Measurements from ENCODE around the gene AKNA. TPM values are rescaled to one million over a fixed set of nuclear protein-coding genes. Genes with fewer than 3 reads are reported as not detected.

AKNA gene
- total RNA-seq, 1 experiment from 2014 or later, result 14.4 TPM

DNA sequence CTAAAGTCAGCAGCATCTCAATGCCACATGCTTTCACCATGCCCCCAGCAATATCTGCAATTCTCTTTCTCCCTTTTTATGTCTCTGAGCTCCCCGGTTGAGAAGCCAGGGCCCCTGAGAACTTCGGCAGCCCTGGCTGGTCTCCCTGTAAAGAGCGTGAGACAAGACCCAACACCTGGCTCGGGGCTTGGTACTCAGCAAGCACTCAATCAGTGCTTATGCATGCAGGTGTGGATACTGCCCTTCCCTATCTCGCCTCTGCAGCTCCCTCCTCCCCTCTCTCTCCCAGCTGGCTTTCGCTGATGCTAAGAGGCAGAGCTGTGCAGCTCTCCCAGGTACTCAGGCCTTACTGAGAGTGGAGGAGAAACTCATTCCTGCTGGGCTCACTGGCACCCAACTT is 41.7 kb upstream of the AKNA start:
- BruUV-seq (replicated peaks), result no TSS peak
- no peak overlapping the region for H3K4me3 ChIP-seq
- H3K27me3 ChIP-seq (ENCODE audit: insufficient read depth, low read depth), result no peaks in the 10 kb centered on the region
- DNase-seq, result no peak
- no peaks in the 10 kb centered on the region for H3K36me3 ChIP-seq (ENCODE audit: low read depth)
- no peaks in the 10 kb centered on the region for H3K4me1 ChIP-seq (replicated peaks; ENCODE audit: insufficient read depth)
- H3K27ac ChIP-seq, result no peak overlapping the region
- H2AFZ ChIP-seq, result no peak overlapping the region
- ChIA-PET CTCF (no interaction called here), POLR2A (ENCODE audit: unreplicated experiment) (no interaction called here)
- H3K9me2 ChIP-seq (ENCODE audit: insufficient read depth), result no peaks in the 10 kb centered on the region
- H3K79me2 ChIP-seq (ENCODE audit: low read depth), result no peaks in the 10 kb centered on the region
- H3K9me3 ChIP-seq (ENCODE audit: insufficient read depth, low read depth), result no peaks in the 10 kb centered on the region
- intact Hi-C loops (cut with micrococcal nuclease; ENCODE audit: unreplicated experiment), result no loop called here
- H4K20me1 ChIP-seq (ENCODE audit: insufficient read depth), result 0 out of 2 replicates have a peak, but pooled peaks cover 3% of the 10 kb centered on the region
- no peak for TF ChIP-seq EZH2 (IDR thresholded peaks at IDR 0.05; ENCODE audit: low read depth)
- TF ChIP-seq, protein P1, sequence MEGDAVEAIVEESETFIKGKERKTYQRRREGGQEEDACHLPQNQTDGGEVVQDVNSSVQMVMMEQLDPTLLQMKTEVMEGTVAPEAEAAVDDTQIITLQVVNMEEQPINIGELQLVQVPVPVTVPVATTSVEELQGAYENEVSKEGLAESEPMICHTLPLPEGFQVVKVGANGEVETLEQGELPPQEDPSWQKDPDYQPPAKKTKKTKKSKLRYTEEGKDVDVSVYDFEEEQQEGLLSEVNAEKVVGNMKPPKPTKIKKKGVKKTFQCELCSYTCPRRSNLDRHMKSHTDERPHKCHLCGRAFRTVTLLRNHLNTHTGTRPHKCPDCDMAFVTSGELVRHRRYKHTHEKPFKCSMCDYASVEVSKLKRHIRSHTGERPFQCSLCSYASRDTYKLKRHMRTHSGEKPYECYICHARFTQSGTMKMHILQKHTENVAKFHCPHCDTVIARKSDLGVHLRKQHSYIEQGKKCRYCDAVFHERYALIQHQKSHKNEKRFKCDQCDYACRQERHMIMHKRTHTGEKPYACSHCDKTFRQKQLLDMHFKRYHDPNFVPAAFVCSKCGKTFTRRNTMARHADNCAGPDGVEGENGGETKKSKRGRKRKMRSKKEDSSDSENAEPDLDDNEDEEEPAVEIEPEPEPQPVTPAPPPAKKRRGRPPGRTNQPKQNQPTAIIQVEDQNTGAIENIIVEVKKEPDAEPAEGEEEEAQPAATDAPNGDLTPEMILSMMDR (conservative IDR thresholded peaks at IDR 0.05), result no peak
- H3F3A ChIP-seq (ENCODE audit: insufficient read depth, low read depth), result no peaks in the 10 kb centered on the region
- H3K4me2 ChIP-seq, result no peak overlapping the region

DNA sequence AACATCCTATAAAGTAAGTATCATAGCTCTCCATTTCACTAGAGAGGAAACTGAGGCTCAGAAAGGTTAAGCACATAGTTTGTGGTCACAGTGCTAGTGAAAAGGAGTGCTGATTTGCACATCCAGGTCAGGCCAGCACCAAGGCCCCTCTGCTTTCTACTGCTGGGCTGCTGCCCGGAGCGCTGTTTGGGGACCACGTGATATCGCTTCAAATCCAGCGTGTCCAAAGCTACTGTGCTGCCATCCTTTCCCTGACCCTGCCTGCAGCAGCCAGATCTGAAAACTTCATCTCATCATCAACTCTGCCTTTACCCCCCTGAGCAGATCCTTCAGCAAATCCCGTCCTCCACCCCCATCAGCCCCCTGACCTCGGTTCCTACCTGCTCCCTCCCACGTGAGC is 40.7 kb upstream of the AKNA start:
- Histone ChIP-seq H3K9me3 (ENCODE audit: insufficient read depth, low read depth) (no peaks in the 10 kb centered on the region), H3K27ac (no peak overlapping the region), H3K4me3 (no peak overlapping the region), H3F3A (ENCODE audit: insufficient read depth, low read depth) (no peaks in the 10 kb centered on the region), H3K4me1 (replicated peaks; ENCODE audit: insufficient read depth) (no peaks in the 10 kb centered on the region), H3K4me2 (no peak overlapping the region), H3K9me2 (ENCODE audit: insufficient read depth) (no peaks in the 10 kb centered on the region), H3K27me3 (ENCODE audit: insufficient read depth, low read depth) (no peaks in the 10 kb centered on the region), H4K20me1 (ENCODE audit: insufficient read depth) (0 out of 2 replicates have a peak, but pooled peaks cover 3% of the 10 kb centered on the region), H3K36me3 (ENCODE audit: low read depth) (no peaks in the 10 kb centered on the region), H3K79me2 (ENCODE audit: low read depth) (no peaks in the 10 kb centered on the region), H2AFZ (no peak overlapping the region)
- no TSS peak for BruUV-seq (replicated peaks)
- intact Hi-C loops (cut with micrococcal nuclease; ENCODE audit: unreplicated experiment), result no loop called here
- DNase-seq, result no peak
- ChIA-PET CTCF (no interaction called here), POLR2A (ENCODE audit: unreplicated experiment) (no interaction called here)
- no peak for TF ChIP-seq EZH2 (IDR thresholded peaks at IDR 0.05; ENCODE audit: low read depth)
- TF ChIP-seq, protein P1 (conservative IDR thresholded peaks at IDR 0.05), result no peak

DNA sequence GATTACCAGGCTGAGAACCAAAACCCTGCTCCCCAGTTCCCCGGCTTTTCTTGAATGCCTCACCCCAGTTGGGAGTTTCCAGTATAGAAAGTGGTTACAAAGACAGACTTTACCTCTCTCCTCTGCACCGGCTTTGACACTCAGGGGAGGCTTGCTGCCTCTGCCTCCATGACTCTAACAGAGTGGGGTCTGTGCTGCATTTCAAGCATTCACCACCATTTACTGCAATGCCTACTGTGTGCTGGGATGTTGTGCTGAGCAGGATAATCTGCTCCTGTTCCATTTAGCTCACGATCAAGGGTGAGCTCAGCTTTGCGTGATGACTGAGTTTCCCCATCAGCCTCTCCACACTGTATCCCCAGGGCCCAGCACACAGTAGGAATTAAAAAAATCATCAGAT is 39.9 kb upstream of the AKNA start:
- no peaks in the 10 kb centered on the region for H3K79me2 ChIP-seq (ENCODE audit: low read depth)
- H3K4me3 ChIP-seq, result no peak overlapping the region
- H3K9me2 ChIP-seq (ENCODE audit: insufficient read depth), result no peaks in the 10 kb centered on the region
- DNase-seq, result no peak
- TF ChIP-seq, protein P1 (conservative IDR thresholded peaks at IDR 0.05), result no peak
- TF ChIP-seq EZH2 (IDR thresholded peaks at IDR 0.05; ENCODE audit: low read depth), result no peak
- H3F3A ChIP-seq (ENCODE audit: insufficient read depth, low read depth), result no peaks in the 10 kb centered on the region
- no peaks in the 10 kb centered on the region for H3K36me3 ChIP-seq (ENCODE audit: low read depth)
- intact Hi-C loops (cut with micrococcal nuclease; ENCODE audit: unreplicated experiment), result loop anchor here (2.0 kb wide), 1 partner anchor 19 kb away; no protein-coding TSS in a partner anchor
- no peaks in the 10 kb centered on the region for H3K4me1 ChIP-seq (replicated peaks; ENCODE audit: insufficient read depth)
- no TSS peak for BruUV-seq (replicated peaks)
- no peak overlapping the region for H3K4me2 ChIP-seq
- H3K27ac ChIP-seq, result no peak overlapping the region
- CTCF ChIA-PET, result no interaction called here
- H2AFZ ChIP-seq, result no peak overlapping the region
- no peaks in the 10 kb centered on the region for H3K27me3 ChIP-seq (ENCODE audit: insufficient read depth, low read depth)
- H3K9me3 ChIP-seq (ENCODE audit: insufficient read depth, low read depth), result no peaks in the 10 kb centered on the region
- H4K20me1 ChIP-seq (ENCODE audit: insufficient read depth), result 0 out of 2 replicates have a peak, but pooled peaks cover 3% of the 10 kb centered on the region
- POLR2A ChIA-PET (ENCODE audit: unreplicated experiment), result no interaction called here

Measured in PC-9 (cell line).